HCT116 (cell line): Measurements from ENCODE around the gene AGPS. TPM values are rescaled to one million over a fixed set of nuclear protein-coding genes. Genes with fewer than 3 reads are reported as not detected.

Experiments
- ATAC-seq: fragments of 200-7000 bp; cut with Tn5 transposase; 2 replicates; pipeline ENCODE4 v1.9.1; 2020; ENCODE audit warnings: mild to moderate bottlenecking, moderate library complexity
- BruUV-seq: library from RNA; stranded (reverse); fragments of 400-500 nt; replicated peaks from 2 replicates; lab custom pipeline; 2021; lab: Mats Ljungman, UMichigan
- CTCF ChIA-PET: fragments of 300-600 bp; sonication (Branson Sonifier 250); formaldehyde crosslinking; loops from one replicate; lab custom pipeline; 2021; ENCODE audit warnings: antibody characterized with exemption; lab: Charles Lee
- POLR2A ChIA-PET: fragments of 300-600, 350-600 bp; sonication (Branson Sonifier 250); formaldehyde crosslinking; loops from one replicate; lab custom pipeline; 2021; ENCODE audit warnings: antibody characterized with exemption; lab: Charles Lee
- RAD21 ChIA-PET, 2 experiments: fragments of 300-600 bp; sonication (Branson Sonifier 250); formaldehyde crosslinking; loops; one replicate each; lab custom pipeline; 2023; ENCODE audit warnings: low total read pairs in 2 of 2; ENCODE audit not compliant: uncharacterized antibody in 2 of 2, unreplicated experiment in 2 of 2, low non-redundant PET in 1 of 2; lab: Charles Lee
- DNase-seq: peaks from one replicate; pipeline ENCODE4 v3.0.0-alpha.2; 2010; ENCODE audit warnings: low read depth, low spot score
- H2AFZ ChIP-seq: fragments of 200-600 bp; shearing (Covaris generic), sonication (generic); 2 replicates; pipeline ENCODE4 v1.6.1; 2017; ENCODE audit warnings: low read depth, mixed run types, mixed read lengths, antibody characterized with exemption, low read length; ENCODE audit not compliant: poor library complexity, severe bottlenecking
- H3K27ac ChIP-seq: 2 replicates; pipeline ENCODE4 v1.5.1; 2012; ENCODE audit warnings: low read depth, low read length
- H3K27me3 ChIP-seq: fragments of 200-600 bp; sonication (generic); 2 replicates; pipeline ENCODE4 v1.6.1; 2016; ENCODE audit warnings: mixed run types, low read length, mixed read lengths; ENCODE audit not compliant: insufficient read depth
- H3K36me3 ChIP-seq, 2 experiments: fragments of 200-500 bp in 1 of 2; fragments of 200-600 bp in 1 of 2; sonication (Bioruptor generic) in 1 of 2; sonication (generic) in 1 of 2; 2 replicates each; pipeline versions ENCODE4 v1.5.1 to v1.6.1; 2014 to 2016; ENCODE audit warnings: low read length in 2 of 2, inconsistent platforms in 1 of 2, mixed read lengths in 1 of 2, mixed run types in 1 of 2; ENCODE audit not compliant: insufficient read depth in 2 of 2, control insufficient read depth in 1 of 2
- H3K4me1 ChIP-seq, 2 experiments: fragments of 200-600 bp in 1 of 2; sonication (generic) in 1 of 2; 2 replicates each; pipeline versions ENCODE4 v1.5.1 to v1.6.1; 2012 to 2017; ENCODE audit warnings: low read length in 2 of 2, inconsistent platforms in 1 of 2, mild to moderate bottlenecking in 1 of 2, mixed read lengths in 1 of 2, mixed run types in 1 of 2, moderate library complexity in 1 of 2; ENCODE audit not compliant: insufficient read depth in 2 of 2, control insufficient read depth in 1 of 2
- H3K4me2 ChIP-seq: fragments of 200-600 bp; sonication (generic); 2 replicates; pipeline ENCODE4 v1.6.1; 2017; ENCODE audit warnings: mixed run types, low read length, mixed read lengths
- H3K4me3 ChIP-seq, 2 experiments: fragments of 200-600 bp in 1 of 2; sonication (generic) in 1 of 2; replicated peaks in 1 of 2; 2 replicates each; pipeline ENCODE4 v1.5.1; 2011 to 2016; ENCODE audit warnings: low read length in 2 of 2, control low read depth in 1 of 2, low read depth in 1 of 2, mild to moderate bottlenecking in 1 of 2, mixed read lengths in 1 of 2, mixed run types in 1 of 2
- H3K79me2 ChIP-seq: fragments of 200-600 bp; sonication (generic); 2 replicates; pipeline ENCODE4 v1.6.1; 2017; ENCODE audit warnings: mild to moderate bottlenecking, mixed run types, low read length, moderate library complexity, mixed read lengths; ENCODE audit not compliant: insufficient read depth
- H3K9ac ChIP-seq: fragments of 200-600 bp; sonication (generic); 2 replicates; pipeline ENCODE4 v1.6.1; 2016; ENCODE audit warnings: low read length, mixed read lengths
- H3K9me2 ChIP-seq: fragments of 200-600 bp; sonication (generic), shearing (Covaris generic); 2 replicates; pipeline ENCODE4 v1.6.1; 2017; ENCODE audit warnings: mixed run types, mild to moderate bottlenecking, moderate library complexity; ENCODE audit not compliant: insufficient read depth
- H3K9me3 ChIP-seq, 2 experiments: fragments of 200-500 bp in 1 of 2; fragments of 200-600 bp in 1 of 2; sonication (Bioruptor generic) in 1 of 2; sonication (generic) in 1 of 2; 2 replicates each; pipeline ENCODE4 v1.6.1; 2014 to 2017; ENCODE audit warnings: low read length in 2 of 2, mixed read lengths in 2 of 2, inconsistent platforms in 1 of 2, low read depth in 1 of 2, mild to moderate bottlenecking in 1 of 2, mixed run types in 1 of 2, moderate library complexity in 1 of 2; ENCODE audit not compliant: control insufficient read depth in 1 of 2, insufficient read depth in 1 of 2
- H4K20me1 ChIP-seq: fragments of 200-600 bp; sonication (generic), shearing (Covaris generic); 2 replicates; pipeline ENCODE4 v1.6.1; 2017; ENCODE audit warnings: mixed run types, mild to moderate bottlenecking, moderate library complexity; ENCODE audit not compliant: insufficient read depth
- CBX3 ChIP-seq: IDR thresholded peaks from 2 replicates; pipeline ENCODE4 v1.6.1; 2012; ENCODE audit warnings: low read depth
- CEBPB ChIP-seq: IDR thresholded peaks from 2 replicates; pipeline ENCODE4 v1.6.1; 2012; ENCODE audit warnings: low read depth
- EGR1 ChIP-seq: IDR thresholded peaks from 2 replicates; pipeline ENCODE4 v1.6.1; 2012; ENCODE audit warnings: low read depth
- FOSL1 ChIP-seq: IDR thresholded peaks from 2 replicates; pipeline ENCODE4 v1.6.1; 2012; ENCODE audit warnings: low read depth
- JUND ChIP-seq: IDR thresholded peaks from 2 replicates; pipeline ENCODE4 v1.6.1; 2012
- POLR2AphosphoS5 ChIP-seq: IDR thresholded peaks from 2 replicates; pipeline ENCODE4 v1.6.1; 2011; ENCODE audit warnings: mild to moderate bottlenecking, low read depth, low read length, moderate library complexity
- RAD21 ChIP-seq: IDR thresholded peaks from 2 replicates; pipeline ENCODE4 v1.6.1; 2012; ENCODE audit warnings: low read depth, mild to moderate bottlenecking
- SIN3A ChIP-seq: IDR thresholded peaks from 2 replicates; pipeline ENCODE4 v1.6.1; 2012; ENCODE audit warnings: low read depth
- SP1 ChIP-seq: IDR thresholded peaks from 2 replicates; pipeline ENCODE4 v1.6.1; 2012; ENCODE audit warnings: low read depth
- SRF ChIP-seq: IDR thresholded peaks from 2 replicates; pipeline ENCODE4 v1.6.1; 2012; ENCODE audit warnings: low read depth
- TCF7L2 ChIP-seq: IDR thresholded peaks from 2 replicates; pipeline ENCODE4 v1.7.0; 2011; ENCODE audit warnings: borderline replicate concordance, inconsistent platforms; ENCODE audit not compliant: insufficient read depth, insufficient read length; ENCODE audit errors: extremely low read depth
- YY1 ChIP-seq: IDR thresholded peaks from 2 replicates; pipeline ENCODE4 v1.6.1; 2011; ENCODE audit warnings: low read length, low read depth, moderate library complexity, mild to moderate bottlenecking; ENCODE audit not compliant: insufficient replicate concordance; ENCODE audit errors: extremely low read depth
- intact Hi-C: fragments of 100-400 bp; cut with micrococcal nuclease; formaldehyde crosslinking; loops from 2 replicates; pipeline ENCODE4 v1.10.0; 2022
- total RNA-seq: library from RNA; stranded (reverse); gene quantifications from one replicate; pipeline ENCODE4 v1.2.1, GENCODE V29; 2021; ENCODE audit not compliant: unreplicated experiment
- TF ChIP-seq, protein P1 (sequence below), 3 experiments: fragments of 200-600 bp in 1 of 3; sonication (generic) in 1 of 3; IDR thresholded peaks in 2 of 3; conservative IDR thresholded peaks in 1 of 3; 2 replicates each; pipeline ENCODE4 v1.5.1; 2012 to 2017; ENCODE audit warnings: low read depth in 2 of 3, low read length in 2 of 3, antibody characterized with exemption in 1 of 3, borderline replicate concordance in 1 of 3, control low read depth in 1 of 3, mild to moderate bottlenecking in 1 of 3, mixed read lengths in 1 of 3, mixed run types in 1 of 3, moderate library complexity in 1 of 3; ENCODE audit not compliant: insufficient read depth in 1 of 3
- TF ChIP-seq, protein P2 (sequence below): IDR thresholded peaks from 2 replicates; pipeline ENCODE4 v1.6.1; 2011; ENCODE audit warnings: mild to moderate bottlenecking, low read length, moderate library complexity; ENCODE audit not compliant: insufficient replicate concordance; ENCODE audit errors: extremely low read depth
- TF ChIP-seq, protein P3 (sequence below): IDR thresholded peaks from 2 replicates; pipeline ENCODE4 v1.6.1; 2012
- TF ChIP-seq, protein P4 (sequence below): IDR thresholded peaks from 2 replicates; pipeline ENCODE4 v1.6.1; 2012
- TF ChIP-seq, protein P5 (sequence below): IDR thresholded peaks from 2 replicates; pipeline ENCODE4 v1.6.1; 2012; ENCODE audit warnings: low read depth

Gene AGPS
- total RNA-seq, 1 experiment from 2014 or later: 66.6 TPM

DNA sequence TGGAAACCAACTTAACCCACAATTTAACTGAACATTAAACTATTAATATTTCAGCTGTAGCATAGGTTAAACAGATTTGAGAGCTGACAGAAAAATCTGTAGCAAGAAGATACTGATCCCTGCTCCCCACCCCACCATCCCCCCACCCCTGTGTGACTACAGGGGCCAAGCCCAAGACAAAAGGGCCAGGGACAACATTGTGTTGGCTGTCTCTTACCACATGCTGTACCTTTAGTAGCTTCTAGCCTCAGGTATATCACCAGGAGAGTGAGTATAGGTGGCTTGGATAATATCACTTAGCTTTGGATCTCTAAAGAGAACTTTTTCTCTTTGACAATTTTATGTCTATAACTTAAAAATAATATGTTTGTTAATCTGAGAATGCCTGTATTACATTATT lies 140.7 kb downstream of the AGPS start:
- intact Hi-C loops: no loop called here
- ATAC-seq (no peak), DNase-seq (no peak)
- Histone ChIP-seq H3K79me2 (no peaks in the 10 kb centered on the region), H3K36me3 (no peaks in the 10 kb centered on the region), H3K9ac (no peak overlapping the region), H3K9me2 (no peaks in the 10 kb centered on the region), H3K27ac (no peak overlapping the region), H2AFZ (no peak overlapping the region), H3K4me1 (no peaks in the 10 kb centered on the region), H3K27me3 (no peaks in the 10 kb centered on the region), H4K20me1 (no peaks in the 10 kb centered on the region), H3K4me3 (no peak overlapping the region), H3K9me3 (no peaks in the 10 kb centered on the region), H3K4me2 (no peak overlapping the region)
- CTCF ChIA-PET: no interaction called here
- RAD21 ChIA-PET: no interaction called here
- POLR2A ChIA-PET: no interaction called here
- no peak for TF ChIP-seq FOSL1
- no peak for TF ChIP-seq RAD21
- TF ChIP-seq SRF: no peak
- TF ChIP-seq YY1: no peak
- TF ChIP-seq TCF7L2: no peak
- TF ChIP-seq, protein P1, sequence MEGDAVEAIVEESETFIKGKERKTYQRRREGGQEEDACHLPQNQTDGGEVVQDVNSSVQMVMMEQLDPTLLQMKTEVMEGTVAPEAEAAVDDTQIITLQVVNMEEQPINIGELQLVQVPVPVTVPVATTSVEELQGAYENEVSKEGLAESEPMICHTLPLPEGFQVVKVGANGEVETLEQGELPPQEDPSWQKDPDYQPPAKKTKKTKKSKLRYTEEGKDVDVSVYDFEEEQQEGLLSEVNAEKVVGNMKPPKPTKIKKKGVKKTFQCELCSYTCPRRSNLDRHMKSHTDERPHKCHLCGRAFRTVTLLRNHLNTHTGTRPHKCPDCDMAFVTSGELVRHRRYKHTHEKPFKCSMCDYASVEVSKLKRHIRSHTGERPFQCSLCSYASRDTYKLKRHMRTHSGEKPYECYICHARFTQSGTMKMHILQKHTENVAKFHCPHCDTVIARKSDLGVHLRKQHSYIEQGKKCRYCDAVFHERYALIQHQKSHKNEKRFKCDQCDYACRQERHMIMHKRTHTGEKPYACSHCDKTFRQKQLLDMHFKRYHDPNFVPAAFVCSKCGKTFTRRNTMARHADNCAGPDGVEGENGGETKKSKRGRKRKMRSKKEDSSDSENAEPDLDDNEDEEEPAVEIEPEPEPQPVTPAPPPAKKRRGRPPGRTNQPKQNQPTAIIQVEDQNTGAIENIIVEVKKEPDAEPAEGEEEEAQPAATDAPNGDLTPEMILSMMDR (IDR thresholded peaks at IDR 0.05 in 2 of 3, conservative IDR thresholded peaks at IDR 0.05 in 1 of 3; ENCODE audit: borderline replicate concordance in 1 of 3, insufficient read depth in 1 of 3, low read depth in 2 of 3, low read length in 2 of 3): no peak
- TF ChIP-seq, protein P2, sequence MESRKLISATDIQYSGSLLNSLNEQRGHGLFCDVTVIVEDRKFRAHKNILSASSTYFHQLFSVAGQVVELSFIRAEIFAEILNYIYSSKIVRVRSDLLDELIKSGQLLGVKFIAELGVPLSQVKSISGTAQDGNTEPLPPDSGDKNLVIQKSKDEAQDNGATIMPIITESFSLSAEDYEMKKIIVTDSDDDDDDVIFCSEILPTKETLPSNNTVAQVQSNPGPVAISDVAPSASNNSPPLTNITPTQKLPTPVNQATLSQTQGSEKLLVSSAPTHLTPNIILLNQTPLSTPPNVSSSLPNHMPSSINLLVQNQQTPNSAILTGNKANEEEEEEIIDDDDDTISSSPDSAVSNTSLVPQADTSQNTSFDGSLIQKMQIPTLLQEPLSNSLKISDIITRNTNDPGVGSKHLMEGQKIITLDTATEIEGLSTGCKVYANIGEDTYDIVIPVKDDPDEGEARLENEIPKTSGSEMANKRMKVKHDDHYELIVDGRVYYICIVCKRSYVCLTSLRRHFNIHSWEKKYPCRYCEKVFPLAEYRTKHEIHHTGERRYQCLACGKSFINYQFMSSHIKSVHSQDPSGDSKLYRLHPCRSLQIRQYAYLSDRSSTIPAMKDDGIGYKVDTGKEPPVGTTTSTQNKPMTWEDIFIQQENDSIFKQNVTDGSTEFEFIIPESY: no peak
- TF ChIP-seq, protein P3, sequence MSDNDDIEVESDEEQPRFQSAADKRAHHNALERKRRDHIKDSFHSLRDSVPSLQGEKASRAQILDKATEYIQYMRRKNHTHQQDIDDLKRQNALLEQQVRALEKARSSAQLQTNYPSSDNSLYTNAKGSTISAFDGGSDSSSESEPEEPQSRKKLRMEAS: no peak
- TF ChIP-seq, protein P4, sequence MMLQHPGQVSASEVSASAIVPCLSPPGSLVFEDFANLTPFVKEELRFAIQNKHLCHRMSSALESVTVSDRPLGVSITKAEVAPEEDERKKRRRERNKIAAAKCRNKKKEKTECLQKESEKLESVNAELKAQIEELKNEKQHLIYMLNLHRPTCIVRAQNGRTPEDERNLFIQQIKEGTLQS: no peak
- TF ChIP-seq CEBPB: no peak
- no peak for TF ChIP-seq JUND
- no peak for TF ChIP-seq CBX3
- no peak for TF ChIP-seq POLR2AphosphoS5
- TF ChIP-seq EGR1: no peak
- TF ChIP-seq SIN3A: no peak
- TF ChIP-seq SP1: no peak
- TF ChIP-seq, protein P5, sequence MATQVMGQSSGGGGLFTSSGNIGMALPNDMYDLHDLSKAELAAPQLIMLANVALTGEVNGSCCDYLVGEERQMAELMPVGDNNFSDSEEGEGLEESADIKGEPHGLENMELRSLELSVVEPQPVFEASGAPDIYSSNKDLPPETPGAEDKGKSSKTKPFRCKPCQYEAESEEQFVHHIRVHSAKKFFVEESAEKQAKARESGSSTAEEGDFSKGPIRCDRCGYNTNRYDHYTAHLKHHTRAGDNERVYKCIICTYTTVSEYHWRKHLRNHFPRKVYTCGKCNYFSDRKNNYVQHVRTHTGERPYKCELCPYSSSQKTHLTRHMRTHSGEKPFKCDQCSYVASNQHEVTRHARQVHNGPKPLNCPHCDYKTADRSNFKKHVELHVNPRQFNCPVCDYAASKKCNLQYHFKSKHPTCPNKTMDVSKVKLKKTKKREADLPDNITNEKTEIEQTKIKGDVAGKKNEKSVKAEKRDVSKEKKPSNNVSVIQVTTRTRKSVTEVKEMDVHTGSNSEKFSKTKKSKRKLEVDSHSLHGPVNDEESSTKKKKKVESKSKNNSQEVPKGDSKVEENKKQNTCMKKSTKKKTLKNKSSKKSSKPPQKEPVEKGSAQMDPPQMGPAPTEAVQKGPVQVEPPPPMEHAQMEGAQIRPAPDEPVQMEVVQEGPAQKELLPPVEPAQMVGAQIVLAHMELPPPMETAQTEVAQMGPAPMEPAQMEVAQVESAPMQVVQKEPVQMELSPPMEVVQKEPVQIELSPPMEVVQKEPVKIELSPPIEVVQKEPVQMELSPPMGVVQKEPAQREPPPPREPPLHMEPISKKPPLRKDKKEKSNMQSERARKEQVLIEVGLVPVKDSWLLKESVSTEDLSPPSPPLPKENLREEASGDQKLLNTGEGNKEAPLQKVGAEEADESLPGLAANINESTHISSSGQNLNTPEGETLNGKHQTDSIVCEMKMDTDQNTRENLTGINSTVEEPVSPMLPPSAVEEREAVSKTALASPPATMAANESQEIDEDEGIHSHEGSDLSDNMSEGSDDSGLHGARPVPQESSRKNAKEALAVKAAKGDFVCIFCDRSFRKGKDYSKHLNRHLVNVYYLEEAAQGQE: no peak
- no TSS peak for BruUV-seq
